Measurements from ENCODE around the gene VSTM2L.

VSTM2L gene

DNA sequence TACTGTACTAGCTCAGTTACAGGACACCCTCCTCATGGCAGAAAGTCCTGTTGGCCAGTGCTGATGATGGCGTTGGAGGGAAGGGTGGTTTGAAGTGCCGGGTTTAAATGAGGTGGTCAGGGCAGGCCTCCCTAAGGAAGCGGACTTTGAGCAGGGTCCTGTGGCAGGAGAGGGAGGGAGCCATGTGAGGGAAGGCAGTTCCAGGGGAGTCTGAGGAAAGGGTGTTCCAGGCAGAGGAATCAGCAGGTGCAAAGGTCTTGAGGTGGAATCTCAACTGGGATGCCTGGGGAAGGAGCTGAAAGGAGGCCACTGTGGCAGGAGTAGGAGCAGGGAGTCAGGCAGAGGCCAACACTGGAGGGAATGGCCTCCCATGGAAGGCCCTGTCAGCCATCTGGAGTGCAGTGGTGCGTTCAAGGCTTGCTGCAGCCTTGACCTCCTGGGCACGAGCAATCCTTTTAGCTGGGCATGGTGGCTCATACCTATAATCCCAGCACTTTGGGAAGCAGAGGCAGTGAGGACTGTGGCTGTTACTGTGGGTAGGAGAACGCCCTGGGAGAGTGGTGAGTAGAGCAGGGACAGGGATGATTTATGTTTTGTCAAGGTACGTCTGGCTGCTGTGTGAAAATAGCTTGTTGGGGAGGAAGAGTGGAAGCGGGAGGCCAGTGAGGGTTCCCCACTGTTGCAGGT, 26.2 kb downstream of the VSTM2L start:
- H3K4me3 ChIP-seq (ENCODE audit: low read depth, low read length), result no peak overlapping the region
- TF ChIP-seq, protein P1, sequence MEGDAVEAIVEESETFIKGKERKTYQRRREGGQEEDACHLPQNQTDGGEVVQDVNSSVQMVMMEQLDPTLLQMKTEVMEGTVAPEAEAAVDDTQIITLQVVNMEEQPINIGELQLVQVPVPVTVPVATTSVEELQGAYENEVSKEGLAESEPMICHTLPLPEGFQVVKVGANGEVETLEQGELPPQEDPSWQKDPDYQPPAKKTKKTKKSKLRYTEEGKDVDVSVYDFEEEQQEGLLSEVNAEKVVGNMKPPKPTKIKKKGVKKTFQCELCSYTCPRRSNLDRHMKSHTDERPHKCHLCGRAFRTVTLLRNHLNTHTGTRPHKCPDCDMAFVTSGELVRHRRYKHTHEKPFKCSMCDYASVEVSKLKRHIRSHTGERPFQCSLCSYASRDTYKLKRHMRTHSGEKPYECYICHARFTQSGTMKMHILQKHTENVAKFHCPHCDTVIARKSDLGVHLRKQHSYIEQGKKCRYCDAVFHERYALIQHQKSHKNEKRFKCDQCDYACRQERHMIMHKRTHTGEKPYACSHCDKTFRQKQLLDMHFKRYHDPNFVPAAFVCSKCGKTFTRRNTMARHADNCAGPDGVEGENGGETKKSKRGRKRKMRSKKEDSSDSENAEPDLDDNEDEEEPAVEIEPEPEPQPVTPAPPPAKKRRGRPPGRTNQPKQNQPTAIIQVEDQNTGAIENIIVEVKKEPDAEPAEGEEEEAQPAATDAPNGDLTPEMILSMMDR (conservative IDR thresholded peaks at IDR 0.05; ENCODE audit: low read depth, low read length), result no peak
- no peak for DNase-seq (ENCODE audit: low read depth)

DNA sequence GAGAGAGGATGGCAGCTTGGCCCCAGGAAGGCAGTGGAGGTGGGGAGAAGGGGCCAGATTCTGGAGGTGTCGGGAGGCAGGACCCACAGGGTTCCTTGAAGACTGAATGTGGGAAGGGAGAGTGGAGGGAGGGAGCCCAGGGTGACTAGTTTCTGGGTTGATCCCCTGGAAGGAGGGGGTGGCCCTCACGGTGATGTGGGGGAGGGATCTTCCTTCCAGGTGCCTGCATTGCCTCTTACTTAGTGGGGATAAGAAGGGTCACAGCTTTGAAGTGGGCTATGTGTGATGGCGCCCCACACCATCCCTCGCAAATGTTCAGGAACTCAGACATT, 26.7 kb downstream of the VSTM2L start:
- DNase-seq (ENCODE audit: low read depth), result no peak
- H3K4me3 ChIP-seq (ENCODE audit: low read depth, low read length), result no peak overlapping the region
- TF ChIP-seq, protein P1 (conservative IDR thresholded peaks at IDR 0.05; ENCODE audit: low read depth, low read length), result no peak

DNA sequence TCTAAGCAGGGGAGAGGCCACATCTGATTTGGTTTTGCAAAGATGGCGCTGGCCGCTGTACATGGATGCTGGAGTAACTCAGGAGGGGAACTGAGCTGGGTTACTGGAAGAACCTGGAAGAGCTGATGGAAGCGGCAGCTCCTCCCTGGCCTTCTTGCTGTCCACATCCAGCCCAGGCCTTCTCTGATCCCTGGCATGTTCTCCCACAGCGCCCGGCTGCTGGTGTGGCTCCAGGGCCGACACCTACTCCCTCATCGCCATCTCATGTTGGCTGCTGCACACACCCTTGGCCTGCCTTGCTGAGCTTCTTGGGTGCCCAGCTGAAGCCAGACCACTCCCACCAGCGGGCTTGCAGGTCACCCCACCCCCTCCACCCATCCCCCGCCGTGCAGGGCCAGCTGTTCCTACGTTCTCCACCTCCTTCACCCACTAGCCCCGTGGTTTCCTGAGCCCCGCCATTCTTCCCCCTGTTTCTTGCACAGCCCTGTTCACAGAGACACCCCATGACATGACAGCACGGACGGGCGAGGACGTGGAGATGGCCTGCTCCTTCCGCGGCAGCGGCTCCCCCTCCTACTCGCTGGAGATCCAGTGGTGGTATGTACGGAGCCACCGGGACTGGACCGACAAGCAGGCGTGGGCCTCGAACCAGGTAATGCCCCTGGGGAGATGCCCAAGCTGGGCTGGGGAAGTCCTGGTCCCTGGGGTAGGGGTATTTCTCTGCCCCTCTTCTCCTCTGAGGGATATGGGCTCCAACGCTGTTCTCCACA, 28.4 kb downstream of the VSTM2L start:
- H3K4me3 ChIP-seq (ENCODE audit: low read depth, low read length), result no peak overlapping the region
- DNase-seq (ENCODE audit: low read depth), result no peak
- TF ChIP-seq, protein P1 (conservative IDR thresholded peaks at IDR 0.05; ENCODE audit: low read depth, low read length), result no peak

DNA sequence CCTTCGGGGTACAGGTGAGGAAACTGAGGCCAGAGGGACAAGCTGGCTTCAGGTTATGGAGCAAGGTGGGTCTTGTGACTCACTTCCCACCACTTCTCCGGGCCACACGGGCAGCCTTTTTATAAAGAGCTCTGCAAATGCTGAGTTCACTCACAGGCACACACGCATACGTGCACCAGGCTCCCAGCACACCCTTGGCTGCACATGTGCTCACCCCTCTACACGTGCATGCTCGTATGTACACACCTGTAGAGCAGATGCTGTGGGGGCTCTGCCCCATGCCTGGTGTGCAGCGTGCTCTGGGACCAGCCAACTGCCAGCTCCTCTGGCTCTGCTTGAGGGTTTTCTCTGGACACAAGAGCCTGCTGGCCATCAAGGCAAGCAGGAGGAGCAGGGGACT, 29.1 kb downstream of the VSTM2L start:
- TF ChIP-seq, protein P1 (conservative IDR thresholded peaks at IDR 0.05; ENCODE audit: low read depth, low read length), result no peak
- DNase-seq (ENCODE audit: low read depth), result no peak
- no peak overlapping the region for H3K4me3 ChIP-seq (ENCODE audit: low read depth, low read length)

DNA sequence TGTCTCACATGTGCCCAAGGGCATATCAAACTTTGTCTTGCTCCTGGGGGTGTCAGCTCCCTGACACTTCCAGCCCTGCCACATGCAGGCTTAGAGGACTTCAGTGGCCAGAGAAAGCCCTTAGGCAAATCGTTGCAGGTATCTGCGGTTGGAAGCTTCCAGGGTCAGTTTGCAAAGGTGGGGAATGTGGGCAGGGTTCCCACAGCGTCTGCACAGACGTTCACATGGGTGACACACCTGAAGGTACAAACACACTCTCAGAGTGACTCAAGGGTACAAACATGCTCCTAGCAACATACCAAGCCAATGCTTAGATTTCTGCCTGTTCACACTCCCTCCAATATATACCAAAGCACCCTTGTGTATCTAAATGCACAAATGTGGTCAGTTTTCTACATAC, 30.0 kb downstream of the VSTM2L start:
- no peak for DNase-seq (ENCODE audit: low read depth)
- TF ChIP-seq, protein P1 (conservative IDR thresholded peaks at IDR 0.05; ENCODE audit: low read depth, low read length), result no peak
- no peak overlapping the region for H3K4me3 ChIP-seq (ENCODE audit: low read depth, low read length)

DNA sequence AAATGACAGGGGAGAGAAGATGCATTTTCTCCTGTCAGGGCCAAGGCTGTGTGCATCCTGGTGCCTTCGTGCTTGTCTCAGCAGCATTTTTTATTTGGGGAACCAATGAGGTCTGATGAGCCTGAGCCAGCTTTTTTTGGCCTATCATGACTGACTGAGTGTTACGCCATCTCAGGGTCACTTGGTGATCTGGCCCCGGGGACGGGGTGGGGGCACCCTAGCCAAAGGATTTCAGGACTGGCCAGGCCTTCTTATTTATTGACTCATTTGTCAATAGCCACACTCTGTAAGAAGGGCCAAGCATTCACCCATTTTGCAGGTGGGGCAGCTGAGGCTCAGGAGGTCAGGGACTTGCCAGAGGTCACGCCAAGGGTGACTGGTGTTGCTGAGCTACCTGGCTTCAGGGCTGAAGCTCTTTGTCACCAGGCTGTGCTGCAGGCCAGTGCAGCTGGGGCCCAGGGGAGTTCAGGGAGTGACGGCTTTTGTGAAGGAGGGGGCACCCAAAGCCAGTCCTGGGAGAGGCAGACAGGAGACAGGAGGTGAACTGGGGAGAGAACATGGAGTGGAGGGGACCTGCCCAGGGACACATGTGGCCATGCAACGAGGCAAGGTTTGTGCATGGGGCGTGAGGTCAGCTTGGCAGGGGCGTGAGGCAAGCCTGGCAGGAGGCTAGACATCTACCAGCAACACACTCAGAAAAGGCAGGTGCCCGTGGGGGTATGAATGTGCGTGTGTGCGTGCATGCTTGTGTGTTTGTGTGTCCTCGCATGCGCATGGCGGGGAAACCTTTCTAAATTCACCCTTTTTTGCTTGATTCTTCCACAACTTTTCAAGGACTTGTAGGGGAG, 31.1 kb downstream of the VSTM2L start:
- H3K4me3 ChIP-seq (ENCODE audit: low read depth, low read length), result no peak overlapping the region
- no peak for DNase-seq (ENCODE audit: low read depth)
- TF ChIP-seq, protein P1 (conservative IDR thresholded peaks at IDR 0.05; ENCODE audit: low read depth, low read length), result no peak
